K562 (cell line): ENCODE measurements around the gene TUBA1A. TPM values are rescaled to one million over a fixed set of nuclear protein-coding genes. Genes with fewer than 3 reads are reported as not detected.

Experiments used
- BACH1 ChIP-seq: fragments of 200-800 bp; sonication (Bioruptor generic); IDR thresholded peaks from 2 replicates; pipeline ENCODE4 v1.6.1; 2016; ENCODE audit warnings: missing genetic modification characterization, missing compliant biosample characterization
- BCOR ChIP-seq: fragments of 450-650 bp; IDR thresholded peaks from 2 replicates; pipeline ENCODE4 v1.6.1; 2016
- CBX3 ChIP-seq, 2 experiments: IDR thresholded peaks; 1 replicate in 1 of 2; 2 replicates in 1 of 2; pipeline ENCODE4 v1.6.1; 2012; ENCODE audit warnings: inconsistent platforms in 2 of 2, low read length in 2 of 2, borderline replicate concordance in 1 of 2, control low read depth in 1 of 2
- FOXP1 ChIP-seq: sonication (generic); formaldehyde crosslinking; IDR thresholded peaks from 2 replicates; pipeline ENCODE4 v1.8.0; 2022; ENCODE audit warnings: mild to moderate bottlenecking, missing genetic modification reagents
- HDGF ChIP-seq: fragments of 450-650 bp; IDR thresholded peaks from 2 replicates; pipeline ENCODE4 v1.6.1; 2016
- MTF1 ChIP-seq: fragments of 250-450 bp; sonication (Bioruptor Pico); IDR thresholded peaks from 2 replicates; pipeline ENCODE4 v1.9.0; 2021; ENCODE audit warnings: moderate library complexity, mild to moderate bottlenecking, inconsistent platforms, borderline replicate concordance
- NKRF ChIP-seq: fragments of 450-650 bp; IDR thresholded peaks from 2 replicates; pipeline ENCODE4 v1.6.1; 2016; ENCODE audit warnings: borderline replicate concordance
- TARDBP ChIP-seq: fragments of 450-650 bp; IDR thresholded peaks from 2 replicates; pipeline ENCODE4 v1.6.1; 2016
- TGIF2 ChIP-seq: sonication (generic); formaldehyde crosslinking; IDR thresholded peaks from 2 replicates; pipeline ENCODE4 v1.8.1; 2022; ENCODE audit warnings: mild to moderate bottlenecking, missing genetic modification reagents, moderate library complexity
- polyA plus RNA-seq, 8 experiments: library from polyadenylated mRNA; depleted of rRNA in 4 of 8; stranded (reverse) in 5 of 8; unstranded in 3 of 8; fragments of >200 nt; fragmentation: Nextera tagmentation in 2 of 8; fragmentation: Illumina TruSeq in 1 of 8; extraction: Ambion mirVana in 2 of 8; extraction: Trizol in 1 of 8; gene quantifications; 2 replicates each; pipeline versions ENCODE4 v1.2.1 to v1.2.3, GENCODE V29; 2011 to 2014; ENCODE audit warnings: inconsistent platforms in 1 of 8, missing spikeins in 1 of 8
- total RNA-seq, 7 experiments: library from RNA; depleted of rRNA in 6 of 7; stranded (reverse); fragments of >200 nt in 6 of 7; fragmentation: Illumina TruSeq in 2 of 7; extraction: Trizol in 2 of 7; gene quantifications; 2 replicates each; pipeline versions ENCODE4 v1.2.1 to v1.2.3, GENCODE V29; 2011 to 2021; ENCODE audit warnings: low replicate concordance in 1 of 7
- TF ChIP-seq, protein P1 (sequence below): fragments of 250-450 bp; sonication (Bioruptor Pico); IDR thresholded peaks from 2 replicates; pipeline ENCODE4 v1.4.0; 2020; ENCODE audit warnings: mild to moderate bottlenecking
- TF ChIP-seq, protein P2 (sequence below): fragments of 250-450 bp; sonication (Bioruptor Pico); IDR thresholded peaks from 2 replicates; pipeline ENCODE4 v1.5.0; 2020; ENCODE audit warnings: mild to moderate bottlenecking
- TF ChIP-seq, protein P3 (sequence below), 2 experiments: fragments of 450-650 bp; formaldehyde crosslinking in 1 of 2; IDR thresholded peaks; 2 replicates each; pipeline versions ENCODE4 v1.4.0 to v1.6.1; 2014 to 2020; ENCODE audit warnings: mild to moderate bottlenecking in 2 of 2, borderline replicate concordance in 1 of 2, low read depth in 1 of 2

The TUBA1A gene
- total and polyA plus RNA-seq, 9 of the 15 experiments (the other 6 are each of a cell fraction or from before 2014, with no cell fraction given): 7.4 to 45.1 (median 11.9) TPM

GRCh38 chr12:49232940-49233841 lies 44.3 kb upstream of the TUBA1A start (continued):
- TF ChIP-seq CBX3 (IDR thresholded peaks at IDR 0.05; ENCODE audit: borderline replicate concordance in 1 of 2, low read length in 2 of 2): peak in 1 of 2 experiments; percentile 84; a peak in 1 of 3 replicates
- TF ChIP-seq, protein P1, sequence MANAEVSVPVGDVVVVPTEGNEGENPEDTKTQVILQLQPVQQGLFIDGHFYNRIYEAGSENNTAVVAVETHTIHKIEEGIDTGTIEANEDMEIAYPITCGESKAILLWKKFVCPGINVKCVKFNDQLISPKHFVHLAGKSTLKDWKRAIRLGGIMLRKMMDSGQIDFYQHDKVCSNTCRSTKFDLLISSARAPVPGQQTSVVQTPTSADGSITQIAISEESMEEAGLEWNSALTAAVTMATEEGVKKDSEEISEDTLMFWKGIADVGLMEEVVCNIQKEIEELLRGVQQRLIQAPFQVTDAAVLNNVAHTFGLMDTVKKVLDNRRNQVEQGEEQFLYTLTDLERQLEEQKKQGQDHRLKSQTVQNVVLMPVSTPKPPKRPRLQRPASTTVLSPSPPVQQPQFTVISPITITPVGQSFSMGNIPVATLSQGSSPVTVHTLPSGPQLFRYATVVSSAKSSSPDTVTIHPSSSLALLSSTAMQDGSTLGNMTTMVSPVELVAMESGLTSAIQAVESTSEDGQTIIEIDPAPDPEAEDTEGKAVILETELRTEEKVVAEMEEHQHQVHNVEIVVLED (CRISPR knock-in tag): no peak
- no peak for TF ChIP-seq HDGF
- TF ChIP-seq NKRF: no peak
- TF ChIP-seq, protein P2, sequence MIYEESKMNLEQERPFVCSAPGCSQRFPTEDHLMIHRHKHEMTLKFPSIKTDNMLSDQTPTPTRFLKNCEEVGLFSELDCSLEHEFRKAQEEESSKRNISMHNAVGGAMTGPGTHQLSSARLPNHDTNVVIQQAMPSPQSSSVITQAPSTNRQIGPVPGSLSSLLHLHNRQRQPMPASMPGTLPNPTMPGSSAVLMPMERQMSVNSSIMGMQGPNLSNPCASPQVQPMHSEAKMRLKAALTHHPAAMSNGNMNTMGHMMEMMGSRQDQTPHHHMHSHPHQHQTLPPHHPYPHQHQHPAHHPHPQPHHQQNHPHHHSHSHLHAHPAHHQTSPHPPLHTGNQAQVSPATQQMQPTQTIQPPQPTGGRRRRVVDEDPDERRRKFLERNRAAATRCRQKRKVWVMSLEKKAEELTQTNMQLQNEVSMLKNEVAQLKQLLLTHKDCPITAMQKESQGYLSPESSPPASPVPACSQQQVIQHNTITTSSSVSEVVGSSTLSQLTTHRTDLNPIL (CRISPR knock-in tag): no peak
- no peak; the same call in 1 of the 2 replicates for TF ChIP-seq TARDBP
- TF ChIP-seq FOXP1 (CRISPR knock-in tag): no peak
- no peak for TF ChIP-seq TGIF2 (CRISPR knock-in tag)
- no peak for TF ChIP-seq MTF1 (CRISPR knock-in tag)
- peak; percentile 91 for TF ChIP-seq BCOR
- TF ChIP-seq BACH1 (tag): peak; percentile 46
- TF ChIP-seq, protein P3, sequence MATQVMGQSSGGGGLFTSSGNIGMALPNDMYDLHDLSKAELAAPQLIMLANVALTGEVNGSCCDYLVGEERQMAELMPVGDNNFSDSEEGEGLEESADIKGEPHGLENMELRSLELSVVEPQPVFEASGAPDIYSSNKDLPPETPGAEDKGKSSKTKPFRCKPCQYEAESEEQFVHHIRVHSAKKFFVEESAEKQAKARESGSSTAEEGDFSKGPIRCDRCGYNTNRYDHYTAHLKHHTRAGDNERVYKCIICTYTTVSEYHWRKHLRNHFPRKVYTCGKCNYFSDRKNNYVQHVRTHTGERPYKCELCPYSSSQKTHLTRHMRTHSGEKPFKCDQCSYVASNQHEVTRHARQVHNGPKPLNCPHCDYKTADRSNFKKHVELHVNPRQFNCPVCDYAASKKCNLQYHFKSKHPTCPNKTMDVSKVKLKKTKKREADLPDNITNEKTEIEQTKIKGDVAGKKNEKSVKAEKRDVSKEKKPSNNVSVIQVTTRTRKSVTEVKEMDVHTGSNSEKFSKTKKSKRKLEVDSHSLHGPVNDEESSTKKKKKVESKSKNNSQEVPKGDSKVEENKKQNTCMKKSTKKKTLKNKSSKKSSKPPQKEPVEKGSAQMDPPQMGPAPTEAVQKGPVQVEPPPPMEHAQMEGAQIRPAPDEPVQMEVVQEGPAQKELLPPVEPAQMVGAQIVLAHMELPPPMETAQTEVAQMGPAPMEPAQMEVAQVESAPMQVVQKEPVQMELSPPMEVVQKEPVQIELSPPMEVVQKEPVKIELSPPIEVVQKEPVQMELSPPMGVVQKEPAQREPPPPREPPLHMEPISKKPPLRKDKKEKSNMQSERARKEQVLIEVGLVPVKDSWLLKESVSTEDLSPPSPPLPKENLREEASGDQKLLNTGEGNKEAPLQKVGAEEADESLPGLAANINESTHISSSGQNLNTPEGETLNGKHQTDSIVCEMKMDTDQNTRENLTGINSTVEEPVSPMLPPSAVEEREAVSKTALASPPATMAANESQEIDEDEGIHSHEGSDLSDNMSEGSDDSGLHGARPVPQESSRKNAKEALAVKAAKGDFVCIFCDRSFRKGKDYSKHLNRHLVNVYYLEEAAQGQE (IDR thresholded peaks at IDR 0.05; ENCODE audit: borderline replicate concordance): 0 out of 2 replicates have a peak, but pooled peaks have one; percentile 36
- TF ChIP-seq, protein P3 (CRISPR knock-in tag; IDR thresholded peaks at IDR 0.05; ENCODE audit: low read depth): no peak
